ENCODE data around the gene SLC38A11.

Gene SLC38A11

GRCh38 chr2:164947281-164947680 is 8.0 kb downstream of the SLC38A11 start:
- H3K4me1 ChIP-seq = no peaks in the 10 kb centered on the region
- H3K4me3 ChIP-seq (ENCODE audit: low read depth, low read length) = no peak overlapping the region
- no peak overlapping the region for H3K27ac ChIP-seq
- H2AFZ ChIP-seq = no peak overlapping the region
- no peaks in the 10 kb centered on the region for H3K79me2 ChIP-seq
- H3K9ac ChIP-seq = no peak overlapping the region
- no peaks in the 10 kb centered on the region for H3K9me3 ChIP-seq (ENCODE audit: control insufficient read depth, low read length)
- H3K4me2 ChIP-seq (ENCODE audit: low read length) = no peak overlapping the region
- H3K36me3 ChIP-seq (ENCODE audit: control insufficient read depth, insufficient read depth, low read length) = no peaks in the 10 kb centered on the region
- TF ChIP-seq CTCF (IDR thresholded peaks at IDR 0.05) = no peak
- H3K27me3 ChIP-seq (ENCODE audit: control insufficient read depth, insufficient read depth, low read length) = no peaks in the 10 kb centered on the region

GRCh38 chr2:164943289-164943688 is 12.0 kb downstream of the SLC38A11 start:
- Histone ChIP-seq H2AFZ (no peak overlapping the region), H3K36me3 (ENCODE audit: control insufficient read depth, insufficient read depth, low read length) (no peaks in the 10 kb centered on the region), H3K4me3 (ENCODE audit: low read depth, low read length) (no peak overlapping the region), H3K4me1 (no peaks in the 10 kb centered on the region), H3K27ac (no peak overlapping the region), H3K27me3 (ENCODE audit: control insufficient read depth, insufficient read depth, low read length) (no peaks in the 10 kb centered on the region), H3K79me2 (no peaks in the 10 kb centered on the region), H3K9me3 (ENCODE audit: control insufficient read depth, low read length) (no peaks in the 10 kb centered on the region), H3K4me2 (ENCODE audit: low read length) (no peak overlapping the region), H3K9ac (no peak overlapping the region)
- no peak for TF ChIP-seq CTCF (IDR thresholded peaks at IDR 0.05)

GRCh38 chr2:164937864-164938401 is 17.4 kb downstream of the SLC38A11 start:
- H3K4me3 ChIP-seq (ENCODE audit: low read depth, low read length) = no peak overlapping the region
- H3K4me2 ChIP-seq (ENCODE audit: low read length) = no peak overlapping the region
- H3K36me3 ChIP-seq (ENCODE audit: control insufficient read depth, insufficient read depth, low read length) = no peaks in the 10 kb centered on the region
- no peaks in the 10 kb centered on the region for H3K4me1 ChIP-seq
- no peak for TF ChIP-seq CTCF (IDR thresholded peaks at IDR 0.05)
- no peaks in the 10 kb centered on the region for H3K9me3 ChIP-seq (ENCODE audit: control insufficient read depth, low read length)
- H3K79me2 ChIP-seq = no peaks in the 10 kb centered on the region
- no peak overlapping the region for H3K9ac ChIP-seq
- no peaks in the 10 kb centered on the region for H3K27me3 ChIP-seq (ENCODE audit: control insufficient read depth, insufficient read depth, low read length)
- H2AFZ ChIP-seq = no peak overlapping the region
- H3K27ac ChIP-seq = no peak overlapping the region

- Histone ChIP-seq H3K36me3 (ENCODE audit: control insufficient read depth, insufficient read depth, low read length) (no peaks in the 10 kb centered on the region), H3K4me2 (ENCODE audit: low read length) (no peak overlapping the region), H3K4me3 (ENCODE audit: low read depth, low read length) (no peak overlapping the region), H3K4me1 (no peaks in the 10 kb centered on the region), H3K27me3 (ENCODE audit: control insufficient read depth, insufficient read depth, low read length) (no peaks in the 10 kb centered on the region), H3K9me3 (ENCODE audit: control insufficient read depth, low read length) (no peaks in the 10 kb centered on the region), H2AFZ (no peak overlapping the region), H3K9ac (no peak overlapping the region), H3K27ac (no peak overlapping the region), H3K79me2 (no peaks in the 10 kb centered on the region)
- no peak for TF ChIP-seq CTCF (IDR thresholded peaks at IDR 0.05)
Observed at GRCh38 chr2:164935118-164936101, 19.9 kb downstream of the SLC38A11 start.

Measured in parathyroid adenoma (tissue), 2 donors.